ENCODE results near the gene ATXN7.

ATXN7 gene

DNA sequence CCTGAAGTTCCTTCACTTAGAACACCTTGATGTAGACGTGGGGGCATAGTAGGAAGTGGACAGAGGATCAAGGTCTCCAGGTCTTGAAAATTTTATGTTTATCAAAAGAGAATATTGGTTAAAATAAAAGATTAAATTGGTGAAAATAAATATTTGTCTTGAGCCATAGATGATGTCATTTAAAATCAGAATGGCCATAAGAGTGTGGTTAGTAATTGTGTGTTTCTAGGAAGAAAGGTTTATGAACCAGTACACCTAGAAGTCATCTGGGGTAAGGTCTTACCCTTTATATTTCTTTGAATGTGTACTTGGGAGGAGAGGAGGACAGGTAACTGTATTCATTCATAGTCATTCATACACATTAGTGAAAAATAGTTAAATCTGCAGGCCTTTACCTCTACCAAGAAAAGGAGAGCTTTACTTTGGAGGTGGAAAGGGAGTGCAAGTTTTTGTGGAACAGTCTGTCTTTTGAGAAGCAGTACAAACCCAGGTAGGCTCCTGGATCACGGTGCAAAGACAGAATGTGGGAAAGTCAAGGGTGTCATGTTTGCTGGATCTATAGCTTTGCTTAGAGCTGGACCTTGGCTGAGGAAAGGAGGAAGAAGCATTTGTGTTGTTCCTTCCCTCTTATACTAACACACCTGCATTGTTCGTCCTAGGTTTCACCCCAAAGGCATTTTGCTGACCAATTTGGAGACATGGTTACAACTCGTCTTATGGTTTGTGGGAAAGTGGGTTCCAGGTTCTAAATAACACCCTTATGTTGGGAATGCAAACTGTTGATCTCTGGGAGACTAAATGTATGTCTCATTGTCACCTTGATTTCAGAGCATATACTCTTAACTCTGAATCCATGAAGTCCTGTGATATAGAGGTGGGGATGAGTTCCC is 42.3 kb downstream of the ATXN7 start:
- no peak for DNase-seq (ENCODE audit: low read depth in 2 of 3, low spot score in 2 of 3)

DNA sequence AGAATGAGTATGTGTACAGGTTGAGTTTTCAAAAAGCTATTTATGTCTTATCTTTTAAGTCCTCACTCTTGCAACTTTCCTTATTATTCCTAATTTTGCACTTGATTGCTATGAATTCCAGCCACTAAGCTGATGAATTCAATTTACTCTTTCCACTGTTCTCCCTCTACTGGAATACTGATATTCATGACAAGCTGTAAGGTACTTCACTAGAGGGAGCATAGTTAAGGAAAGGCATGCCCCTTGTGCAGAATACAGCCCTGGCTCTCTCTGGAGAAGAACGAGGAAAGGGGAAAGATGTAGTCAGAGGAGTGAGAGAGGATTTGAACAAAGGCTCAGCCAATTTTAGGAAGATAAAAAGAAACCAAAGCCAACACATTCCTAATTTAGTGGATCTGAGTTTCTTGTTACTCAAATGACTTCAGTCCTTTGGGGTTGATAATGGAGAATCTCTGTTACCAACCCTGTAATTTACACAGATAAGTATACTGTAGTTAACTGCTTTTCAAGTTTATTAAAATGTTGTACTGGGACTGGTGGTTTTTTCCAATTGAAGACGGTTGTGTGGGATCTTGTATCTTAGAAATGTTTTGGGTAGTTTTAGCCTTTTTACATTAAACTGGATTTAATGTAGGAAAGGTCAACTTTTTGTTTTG is 44.5 kb downstream of the ATXN7 start:
- no peak for DNase-seq (ENCODE audit: low read depth in 2 of 3, low spot score in 2 of 3)

DNA sequence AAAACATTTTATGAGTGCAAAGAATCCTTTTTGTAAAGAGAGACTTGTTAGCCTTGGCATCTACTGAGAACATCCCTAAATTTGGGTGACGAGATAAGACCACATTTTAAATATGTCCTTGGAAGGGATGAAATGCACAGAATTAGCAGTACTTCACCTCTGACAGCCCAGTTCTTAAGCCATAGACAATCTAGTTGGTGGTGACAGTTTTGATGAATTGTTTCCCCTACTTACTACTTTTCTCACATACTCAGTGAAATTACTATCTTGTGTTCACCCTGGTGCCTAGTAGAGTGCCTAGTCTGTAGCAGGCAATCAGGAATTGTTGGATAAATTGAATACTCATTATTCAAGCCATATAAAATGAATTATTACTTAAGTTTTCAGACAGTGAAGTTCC is 45.1 kb downstream of the ATXN7 start:
- no peak for DNase-seq (ENCODE audit: low read depth in 2 of 3, low spot score in 2 of 3)

DNA sequence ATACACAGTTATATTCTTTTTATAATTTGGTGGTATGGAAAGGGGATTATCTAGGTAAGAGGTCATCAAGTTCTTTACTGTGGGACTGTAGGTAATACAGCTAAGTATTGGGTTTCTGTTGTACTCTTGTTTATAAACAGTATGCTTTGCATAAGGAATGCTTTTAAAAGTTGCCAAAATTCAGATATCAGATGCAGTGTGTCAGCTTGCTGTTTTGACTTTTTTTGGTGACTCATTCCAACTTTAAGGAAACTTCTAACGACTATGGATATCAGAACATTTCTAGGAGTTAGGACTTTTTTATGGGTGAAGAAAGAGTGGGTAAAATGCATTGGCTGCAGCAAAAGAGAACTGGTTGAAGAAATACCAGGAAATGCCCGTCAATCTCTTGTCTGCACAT is 45.8 kb downstream of the ATXN7 start:
- DNase-seq (ENCODE audit: low read depth in 2 of 3, low spot score in 2 of 3), result no peak

DNA sequence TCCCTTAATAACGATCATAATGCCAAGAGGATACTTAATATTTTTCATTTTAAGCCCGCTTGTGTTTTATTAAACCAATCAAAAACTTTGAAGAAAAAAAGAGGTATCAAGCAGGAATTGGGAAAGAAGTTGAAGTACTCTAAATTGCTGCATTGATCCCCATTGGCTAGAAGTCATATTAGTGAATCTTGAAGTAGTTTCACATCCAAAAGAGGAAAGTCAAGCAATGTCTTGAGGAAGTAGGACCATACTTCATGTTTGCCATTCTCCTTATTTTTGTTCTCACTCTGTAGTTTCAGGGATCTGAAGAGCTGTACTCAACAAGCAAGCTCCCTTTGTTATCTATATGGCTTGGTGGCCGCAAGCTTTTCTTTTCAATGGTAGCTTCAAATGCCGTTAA is 46.3 kb downstream of the ATXN7 start:
- DNase-seq (ENCODE audit: low read depth in 2 of 3, low spot score in 2 of 3), result no peak

DNA sequence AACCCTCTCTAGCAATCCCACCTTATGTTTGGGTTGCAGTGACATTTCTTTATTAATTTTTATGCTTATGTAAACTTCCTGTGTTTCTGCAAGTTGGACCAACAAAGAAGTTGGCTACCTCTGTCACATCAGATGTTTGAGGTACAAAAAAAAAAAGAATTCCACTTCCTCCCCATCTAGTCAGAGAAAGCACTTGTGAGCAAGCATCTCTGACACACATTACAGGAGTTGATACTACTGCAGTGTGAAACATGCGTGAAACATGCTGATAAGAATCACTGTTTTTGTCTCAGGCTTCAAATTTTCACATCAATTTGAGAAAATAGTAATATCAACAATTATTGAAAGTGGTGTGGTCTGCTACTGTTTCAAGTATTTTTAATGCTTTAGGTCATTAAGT is 47.2 kb downstream of the ATXN7 start:
- DNase-seq (ENCODE audit: low read depth in 2 of 3, low spot score in 2 of 3), result no peak

DNA sequence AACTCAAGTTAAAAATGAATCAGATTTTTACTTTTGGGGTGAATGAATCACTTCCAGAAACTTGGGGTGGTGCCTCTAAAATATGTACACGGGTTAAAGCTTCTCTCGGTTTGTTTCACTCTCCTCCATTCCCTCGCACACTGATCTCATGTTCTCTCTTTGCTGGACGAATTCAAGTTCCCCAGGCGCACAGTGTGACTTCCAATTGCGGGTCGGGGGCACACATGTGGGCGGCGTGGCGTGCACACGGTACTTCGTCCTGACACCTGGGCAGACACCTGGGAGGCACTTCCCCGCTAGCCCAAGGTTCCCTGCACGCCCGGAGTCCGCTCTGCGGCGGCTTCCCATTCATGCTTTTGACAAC is 47.8 kb downstream of the ATXN7 start:
- peak in 2 of 3 experiments; percentile 23 to 49 for DNase-seq (ENCODE audit: low read depth in 2 of 3, low spot score in 2 of 3)

DNA sequence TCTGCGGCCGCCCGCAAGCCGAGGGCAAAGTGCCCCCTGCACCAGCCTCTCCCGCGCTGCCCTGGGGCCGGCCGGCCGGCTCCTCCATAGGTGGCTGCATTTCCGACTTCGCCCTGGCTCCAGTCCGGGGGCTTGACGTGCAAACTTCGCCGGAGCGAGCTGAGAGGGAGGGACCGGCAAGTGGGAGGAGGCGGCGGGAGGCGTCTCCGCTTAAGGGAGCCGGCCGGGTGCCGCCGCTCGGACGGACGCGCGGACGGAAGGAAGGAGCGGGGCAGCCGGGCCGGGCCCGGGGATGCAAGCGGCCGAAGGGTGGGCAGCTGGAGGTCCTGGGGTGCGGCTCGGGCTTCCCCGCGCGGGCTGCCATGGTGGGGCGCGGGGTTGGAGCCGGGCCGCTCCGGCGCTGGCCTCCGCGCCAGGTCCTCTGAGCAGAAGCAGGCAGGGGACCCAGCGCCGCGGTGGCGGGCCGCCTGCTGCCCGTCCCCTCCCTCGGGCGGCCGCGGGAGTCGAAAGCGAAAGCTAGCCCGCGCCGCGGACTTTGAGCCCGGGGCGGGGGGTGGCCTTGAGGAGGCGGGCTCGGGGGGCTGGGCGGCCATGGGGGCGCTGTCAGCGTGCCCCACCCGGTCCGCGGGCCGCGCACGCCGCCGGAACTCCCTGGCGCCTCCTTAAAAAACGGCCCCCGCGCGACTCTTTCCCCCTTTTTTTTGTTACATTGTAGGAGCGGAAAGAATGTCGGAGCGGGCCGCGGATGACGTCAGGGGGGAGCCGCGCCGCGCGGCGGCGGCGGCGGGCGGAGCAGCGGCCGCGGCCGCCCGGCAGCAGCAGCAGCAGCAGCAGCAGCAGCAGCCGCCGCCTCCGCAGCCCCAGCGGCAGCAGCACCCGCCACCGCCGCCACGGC is 48.5 kb downstream of the ATXN7 start, which contains the start of gene SCAANT1:
TSS of gene SCAANT1 (minus strand) at position 511 of the 895 bp plus-strand sequence.
- DNase-seq (ENCODE audit: low read depth in 2 of 3, low spot score in 2 of 3), result peak; percentile 47 to 66 (median 50)

DNA sequence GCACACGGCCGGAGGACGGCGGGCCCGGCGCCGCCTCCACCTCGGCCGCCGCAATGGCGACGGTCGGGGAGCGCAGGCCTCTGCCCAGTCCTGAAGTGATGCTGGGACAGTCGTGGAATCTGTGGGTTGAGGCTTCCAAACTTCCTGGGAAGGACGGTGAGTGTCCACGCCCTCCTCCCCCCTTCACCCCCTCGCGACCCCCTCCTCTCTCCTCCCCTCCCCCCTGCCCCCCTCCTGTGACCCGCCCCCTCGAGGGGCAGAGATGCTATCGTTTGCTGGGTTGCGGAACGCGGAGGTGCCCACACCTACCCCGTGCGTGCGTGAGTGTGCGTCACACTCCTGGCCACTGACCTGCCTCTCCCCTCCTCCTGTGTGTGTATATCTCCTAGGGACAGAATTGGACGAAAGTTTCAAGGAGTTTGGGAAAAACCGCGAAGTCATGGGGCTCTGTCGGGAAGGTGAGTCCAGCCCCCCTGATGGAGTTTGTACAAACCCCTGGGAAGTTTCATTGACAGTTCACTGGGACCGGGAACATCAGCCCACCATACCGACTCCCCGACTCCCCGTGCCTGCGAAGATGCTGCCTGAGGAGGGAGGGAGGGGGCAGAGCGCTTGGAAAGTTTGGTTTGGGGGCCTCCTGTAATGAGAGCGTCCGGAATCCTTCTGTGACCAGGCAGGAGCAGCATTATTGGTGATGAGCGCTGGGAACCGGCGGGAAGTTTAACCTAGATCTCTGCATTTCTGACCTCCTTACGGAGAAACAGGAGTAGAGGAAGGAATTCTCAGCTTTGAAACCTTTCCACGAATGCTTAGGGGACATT is 49.3 kb downstream of the ATXN7 start:
- DNase-seq (ENCODE audit: low read depth in 2 of 3, low spot score in 2 of 3), result peak; percentile 11 to 19 (median 17)

DNA sequence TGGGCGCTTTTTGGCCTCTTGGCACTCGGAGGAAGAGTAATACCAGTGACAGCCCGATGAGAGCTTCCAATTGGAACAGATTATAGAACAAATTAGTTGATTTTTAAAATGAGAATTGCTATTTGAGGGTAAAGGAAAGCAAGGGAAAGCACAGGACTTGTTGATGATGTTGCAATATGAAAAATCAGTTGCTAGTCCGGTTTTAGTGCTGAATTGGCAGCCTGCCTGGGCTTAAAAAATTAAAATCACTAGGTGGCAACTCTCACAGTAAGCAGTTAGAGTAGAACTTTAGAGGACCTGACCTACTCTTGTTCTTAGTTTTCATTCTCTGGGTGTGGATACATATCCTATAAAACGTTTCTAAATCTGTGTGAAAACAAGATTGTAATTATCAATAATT is 50.6 kb downstream of the ATXN7 start:
- no peak for DNase-seq (ENCODE audit: low read depth in 2 of 3, low spot score in 2 of 3)

DNA sequence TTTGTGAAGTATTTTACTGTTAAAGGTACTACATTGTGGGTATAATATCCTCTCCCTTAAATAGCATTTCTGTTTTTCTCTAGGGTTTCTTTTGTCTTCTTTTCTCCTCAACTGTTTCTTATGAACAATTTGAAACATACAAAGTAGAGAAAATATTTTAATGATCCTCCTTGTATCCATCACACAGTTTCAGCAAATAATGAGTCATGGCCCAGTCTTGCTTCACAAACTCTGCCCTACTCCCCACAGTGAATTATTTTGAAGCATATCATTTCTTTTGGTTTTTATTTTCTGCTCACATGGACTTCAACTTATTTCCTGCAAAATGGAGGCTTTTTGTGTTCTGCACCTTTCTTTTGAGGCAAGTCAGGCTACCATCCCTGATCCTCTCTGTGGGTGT is 54.7 kb downstream of the ATXN7 start:
- DNase-seq (ENCODE audit: low read depth in 2 of 3, low spot score in 2 of 3), result no peak

DNA sequence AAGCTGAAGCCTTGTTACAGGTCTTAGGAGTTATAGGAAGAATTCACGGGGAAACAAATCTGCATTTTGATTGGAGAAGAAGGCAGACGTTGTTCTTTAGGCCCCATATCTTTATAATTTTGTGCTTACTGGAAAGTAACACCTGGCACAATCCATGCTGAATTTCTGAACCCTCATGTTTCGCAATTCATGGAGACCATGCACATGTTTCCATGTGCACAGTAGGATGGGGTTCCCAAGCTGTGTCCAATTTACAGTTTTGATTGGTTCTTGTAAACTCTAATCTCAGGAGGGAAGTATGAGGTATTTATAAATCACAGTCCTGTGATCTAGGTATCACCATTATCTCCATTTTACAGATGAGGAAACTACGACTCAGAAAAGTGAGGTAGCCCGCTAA is 56.3 kb downstream of the ATXN7 start:
- no peak for DNase-seq (ENCODE audit: low read depth in 2 of 3, low spot score in 2 of 3)

DNA sequence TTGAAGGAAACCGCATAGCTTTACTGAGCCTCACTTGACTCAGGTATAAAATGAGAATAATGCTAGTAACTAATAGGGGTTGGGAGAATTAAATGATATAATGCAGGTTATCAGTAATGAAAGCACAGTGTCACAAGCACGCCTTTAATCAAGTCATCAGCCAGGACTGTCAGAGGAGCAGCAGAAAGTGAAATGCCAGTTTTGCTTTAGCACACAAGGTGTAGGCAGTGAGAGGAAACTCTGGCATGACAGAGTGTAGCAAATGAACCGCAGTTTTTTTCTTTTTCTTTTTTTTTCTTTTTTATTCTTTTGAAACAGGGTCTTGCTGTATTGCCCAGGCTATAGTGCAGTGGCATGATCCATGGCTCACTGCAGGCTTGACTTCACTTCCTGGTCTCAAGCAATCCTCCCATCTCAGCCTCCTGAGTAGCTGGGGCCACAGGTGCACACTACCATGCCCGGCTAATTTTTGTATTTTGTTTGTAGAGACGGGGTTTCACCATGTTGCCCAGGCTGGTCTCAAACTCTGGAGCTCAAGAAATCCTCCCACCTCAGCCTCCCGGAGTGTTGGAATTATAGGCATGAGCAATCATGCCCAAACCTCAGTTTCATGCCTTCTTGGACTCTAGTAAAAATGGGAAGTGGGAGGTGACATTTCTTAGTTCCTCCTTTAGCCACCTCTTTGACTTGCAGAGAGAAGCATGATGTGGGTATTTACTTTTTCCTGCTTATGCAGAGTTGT is 58.2 kb downstream of the ATXN7 start:
- no peak for DNase-seq (ENCODE audit: low read depth in 2 of 3, low spot score in 2 of 3)

DNA sequence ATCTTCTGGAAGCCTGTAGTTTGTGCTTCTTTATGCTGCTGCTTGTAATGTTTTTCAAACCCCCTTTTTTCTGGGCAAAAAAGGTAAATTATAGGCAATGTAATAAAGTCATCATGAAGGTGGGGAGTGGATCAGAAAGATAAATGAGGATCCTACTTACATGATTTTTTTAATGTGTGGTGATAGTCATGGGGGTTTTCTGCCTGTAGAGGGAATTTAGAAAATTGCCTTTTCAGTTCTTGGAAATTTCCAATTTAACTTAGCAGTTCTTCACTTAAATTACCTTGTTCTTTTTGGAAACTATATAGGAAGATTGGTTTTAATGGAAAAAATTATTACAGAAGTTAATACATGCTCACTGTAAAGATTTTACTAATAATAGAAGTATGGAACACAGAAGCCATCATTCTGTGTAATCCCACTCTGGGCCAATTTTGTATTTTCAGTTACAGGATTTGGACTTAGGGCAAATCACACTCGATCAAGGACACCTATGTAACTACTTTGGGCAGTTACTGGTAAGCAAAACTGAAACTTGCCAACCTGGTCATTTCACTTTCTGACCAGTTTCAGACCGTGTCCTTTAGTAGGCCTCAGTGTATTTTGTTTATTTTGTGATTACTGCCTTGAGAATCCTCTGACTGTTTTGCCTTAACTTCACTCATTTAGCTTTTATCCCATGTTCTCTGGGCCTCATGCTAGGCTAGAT is 59.0 kb downstream of the ATXN7 start:
- no peak for DNase-seq (ENCODE audit: low read depth in 2 of 3, low spot score in 2 of 3)

DNA sequence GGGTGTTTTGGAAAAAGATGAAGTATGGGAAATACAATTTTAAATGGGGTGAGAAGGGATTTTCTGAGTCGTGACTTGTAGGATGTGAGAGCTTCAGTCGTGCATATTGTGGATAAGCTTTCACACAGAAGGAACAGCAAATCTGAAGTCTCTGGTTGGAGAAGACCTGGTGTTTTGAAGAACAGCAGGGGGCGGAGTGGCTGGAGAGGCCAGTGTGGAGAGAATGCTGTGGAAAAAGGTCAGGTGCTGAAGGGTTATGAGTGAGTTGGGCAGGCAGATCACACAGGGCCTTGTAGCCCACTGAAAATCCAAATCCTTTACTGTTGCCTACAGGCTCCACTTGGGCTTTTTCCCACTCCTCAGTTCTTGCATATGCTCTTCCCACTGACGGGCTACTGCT is 62.6 kb downstream of the ATXN7 start:
- DNase-seq (ENCODE audit: low read depth in 2 of 3, low spot score in 2 of 3), result no peak

DNA sequence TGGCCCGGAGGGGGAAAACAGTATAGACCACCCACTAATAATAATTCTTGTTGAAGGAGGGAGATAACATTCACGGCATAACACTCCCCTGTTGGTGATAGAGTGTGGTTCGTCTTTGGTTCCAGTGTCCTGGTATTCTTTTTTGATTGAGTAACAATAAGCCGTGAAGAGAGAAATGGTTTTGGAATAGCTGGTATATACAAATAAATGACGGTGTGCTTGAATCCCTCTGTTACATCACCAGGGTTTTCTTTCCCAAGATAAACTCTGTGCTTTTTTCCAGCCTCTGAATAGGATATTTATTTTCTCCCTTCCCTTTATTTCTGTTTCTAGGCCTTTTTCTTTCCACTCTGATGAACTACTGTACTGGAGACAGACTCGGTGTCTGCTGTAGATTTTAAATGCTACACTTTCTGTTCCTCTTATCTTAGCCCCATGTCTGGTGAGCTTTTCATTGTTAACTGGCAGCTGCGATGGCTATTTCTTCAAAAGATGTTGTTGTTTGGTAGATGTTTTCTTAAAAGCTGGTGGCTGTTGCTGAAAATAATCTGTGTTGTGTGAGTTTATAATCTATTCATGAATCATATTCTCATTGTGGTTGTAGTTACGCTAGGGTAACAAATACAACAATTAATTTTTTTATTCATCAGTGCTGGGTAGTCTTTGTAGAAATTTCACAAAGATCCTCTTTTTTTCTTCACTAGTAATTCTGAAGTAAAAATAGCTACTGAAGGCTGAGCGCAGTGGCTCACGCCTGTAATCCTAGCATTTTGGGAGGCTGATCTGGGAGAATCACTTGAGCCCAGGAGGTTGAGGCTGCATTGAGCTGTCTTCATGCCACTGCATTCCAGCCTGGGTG is 64.0 kb downstream of the ATXN7 start:
- DNase-seq (ENCODE audit: low read depth in 2 of 3, low spot score in 2 of 3), result no peak

DNA sequence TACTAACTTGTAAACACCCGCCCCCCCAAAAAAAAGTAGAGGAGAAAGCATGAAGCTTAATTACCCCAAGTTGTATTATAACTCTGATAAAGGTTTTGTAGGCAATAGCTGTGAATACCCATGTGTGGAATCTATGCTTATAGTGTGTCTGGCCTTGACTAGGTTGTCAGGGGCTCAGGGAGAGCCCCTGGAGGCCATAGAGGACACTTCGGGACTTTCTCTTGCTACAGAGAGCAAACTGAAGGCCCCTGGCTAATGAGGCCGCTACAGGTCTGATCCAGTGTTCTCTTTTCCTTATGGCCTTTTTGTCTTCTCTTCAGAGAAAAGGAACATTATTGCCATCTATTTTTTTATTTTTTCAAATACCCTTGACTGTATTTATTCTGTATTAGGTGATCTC is 67.6 kb downstream of the ATXN7 start:
- no peak for DNase-seq (ENCODE audit: low read depth in 2 of 3, low spot score in 2 of 3)

DNA sequence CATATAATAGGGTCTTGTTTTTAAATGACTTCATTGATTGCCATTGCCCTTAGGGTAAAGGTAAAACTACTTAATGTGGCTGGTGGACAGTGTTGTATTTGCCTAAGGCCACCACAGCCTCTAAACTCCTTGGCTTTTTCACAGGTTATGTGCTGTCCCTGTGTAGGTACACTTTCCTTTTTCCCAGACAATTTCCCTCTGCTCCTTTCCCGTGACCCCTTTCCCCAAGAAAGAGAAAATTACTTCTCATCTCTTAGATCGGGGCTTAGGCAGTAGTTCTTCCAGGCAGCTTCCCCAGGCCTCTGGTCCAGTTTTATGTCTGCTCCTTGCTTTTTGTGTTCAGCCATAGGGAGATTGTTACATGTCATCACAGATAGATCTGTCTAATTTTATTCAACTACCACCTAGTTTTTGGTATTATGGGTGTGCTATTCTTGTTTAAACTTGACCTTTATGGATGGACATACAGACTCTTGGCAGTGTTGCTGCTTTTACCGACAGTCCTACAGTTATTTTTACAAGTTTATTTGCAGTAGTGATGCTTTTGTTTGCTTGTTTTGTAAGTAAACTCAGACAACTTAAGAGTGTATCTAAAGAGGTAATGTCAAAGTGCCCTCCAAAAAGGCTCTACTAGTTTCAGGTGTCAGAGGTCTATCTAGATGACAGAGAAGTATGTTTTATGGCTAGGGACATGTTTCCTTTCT is 69.0 kb downstream of the ATXN7 start:
- no peak for DNase-seq (ENCODE audit: low read depth in 2 of 3, low spot score in 2 of 3)
